Suppressor macrophage (primary cell): ENCODE results near the gene PDE6B.
A peak's percentile ranks its signal among the peaks of the same experiment; 100 is the strongest.

Experiments
- DNase-seq, 4 experiments: peaks; one replicate each; pipeline ENCODE4 v3.0.0-alpha.2; 2020 to 2022

The PDE6B gene

DNA sequence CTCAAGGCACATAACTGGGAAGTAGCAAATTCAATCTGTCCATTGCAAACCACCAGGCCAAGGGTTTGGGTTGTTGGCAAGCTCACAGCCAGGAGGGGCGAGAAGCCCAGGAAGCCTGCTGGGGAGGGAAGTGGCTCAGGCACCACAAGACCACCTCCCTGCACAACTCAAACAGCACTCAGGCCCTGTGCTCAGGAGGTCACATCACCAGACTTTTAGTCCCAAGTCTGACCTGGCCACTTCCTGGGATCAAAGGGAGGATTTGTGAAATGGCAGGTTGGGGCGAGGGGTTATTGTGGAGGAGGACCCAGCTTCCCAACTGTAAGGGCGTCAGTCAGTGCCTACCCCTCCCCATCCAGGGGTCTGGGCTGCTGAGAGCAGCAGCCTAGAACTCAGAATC lies 46.4 kb downstream of the PDE6B start:
- no peak for DNase-seq

DNA sequence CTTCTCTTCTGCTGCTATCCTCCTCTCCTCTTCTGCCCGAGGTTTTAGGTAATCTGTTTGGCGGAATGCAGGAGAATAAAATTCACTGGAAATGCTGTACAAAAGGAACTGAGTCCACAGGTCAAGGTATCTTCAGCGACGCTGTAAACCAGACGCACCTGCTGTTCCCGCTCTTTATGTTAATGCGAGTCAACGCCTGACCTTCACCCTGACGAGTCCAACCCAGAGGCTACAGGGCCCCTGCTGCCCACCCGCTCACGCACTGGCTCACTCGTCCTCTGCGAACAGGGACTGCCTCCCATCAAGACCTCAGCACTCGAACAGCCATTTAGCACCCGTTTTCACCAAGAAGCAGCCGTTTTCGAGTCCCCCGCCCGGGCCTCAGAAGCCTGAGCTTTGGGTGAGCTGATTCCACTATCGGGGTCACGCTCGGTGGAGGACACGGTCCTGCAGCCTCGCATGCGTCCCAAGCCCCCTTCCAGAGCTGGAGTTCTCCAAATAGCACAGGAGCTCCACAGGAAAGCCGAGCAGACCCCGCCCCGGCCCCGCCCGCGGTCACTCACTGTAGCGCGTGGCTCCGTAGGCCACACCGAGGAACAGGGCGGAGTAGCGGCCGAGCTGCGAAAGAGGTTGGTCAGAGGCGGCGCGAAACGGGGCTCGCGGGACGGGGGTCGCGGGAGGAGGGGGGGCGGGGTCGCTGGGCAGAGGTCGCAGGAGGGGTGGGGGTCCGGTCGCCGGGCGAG lies 48.1 kb downstream of the PDE6B start:
- peak; percentile 57 to 81 (median 66) for DNase-seq

- peak; percentile 98 to 99 (median 98) for DNase-seq
These were observed 49.0 kb downstream of the PDE6B start, which contains the start of the genes ATP5ME and MYL5 for GRCh38 chr4:674172-675035. ATP5ME (minus strand) TSS chr4:674276; CDS start chr4:674247, 29 bp downstream. MYL5 (plus strand) TSS chr4:674542; CDS start chr4:678027, 3,485 bp downstream.

- DNase-seq = peak in 1 of 4 experiments; percentile 41
These were observed 49.9 kb downstream of the PDE6B start for GRCh38 chr4:675036-675882.

- DNase-seq = no peak
These were observed 50.9 kb downstream of the PDE6B start for GRCh38 chr4:675980-676870.

DNA sequence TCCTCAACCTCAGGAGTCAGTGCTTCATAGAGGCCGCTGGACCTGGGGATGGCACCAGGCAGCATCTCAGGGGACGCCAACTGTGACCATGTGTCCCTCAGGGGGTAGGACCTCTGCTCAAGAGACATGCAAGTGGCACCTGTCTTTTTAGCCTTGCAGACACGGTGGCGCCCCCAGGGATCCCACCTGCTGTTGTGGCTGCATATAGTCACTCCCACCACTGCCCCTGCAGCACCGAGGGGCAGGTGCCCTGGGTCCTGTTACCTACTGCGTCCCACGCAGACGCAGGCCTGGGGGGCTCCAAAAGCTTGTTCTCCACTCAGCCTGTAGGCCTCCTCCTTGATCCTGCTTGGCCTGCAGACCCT lies 51.5 kb downstream of the PDE6B start:
- no peak for DNase-seq

GRCh38 chr4:677431-678293 lies 52.3 kb downstream of the PDE6B start:
- peak in 1 of 4 experiments; percentile 48 for DNase-seq

- DNase-seq = no peak
These were observed 53.1 kb downstream of the PDE6B start for GRCh38 chr4:678331-679103.

GRCh38 chr4:679104-679481 lies 53.7 kb downstream of the PDE6B start:
- DNase-seq = no peak

GRCh38 chr4:679629-680028 lies 54.3 kb downstream of the PDE6B start:
- no peak for DNase-seq

DNA sequence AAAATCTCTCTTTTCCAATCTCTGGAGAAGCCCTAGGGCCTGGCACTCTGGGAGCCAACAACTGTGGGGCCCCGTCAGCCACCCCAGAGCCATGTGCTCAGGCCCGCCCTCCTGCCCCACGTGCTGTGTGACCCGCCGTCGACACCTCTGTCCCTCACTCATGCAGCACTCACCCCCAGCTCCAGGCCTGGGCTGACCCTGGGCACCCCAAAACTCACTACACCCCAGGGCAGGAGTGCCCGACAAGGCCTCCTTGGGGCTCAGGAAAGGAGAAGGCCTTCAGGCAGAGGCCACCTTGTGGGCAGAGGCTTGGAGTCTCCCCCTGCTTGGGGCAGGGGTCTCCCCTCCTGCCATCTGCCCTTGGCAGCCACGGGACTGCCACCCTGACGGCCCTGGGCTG lies 54.7 kb downstream of the PDE6B start:
- DNase-seq = no peak

DNA sequence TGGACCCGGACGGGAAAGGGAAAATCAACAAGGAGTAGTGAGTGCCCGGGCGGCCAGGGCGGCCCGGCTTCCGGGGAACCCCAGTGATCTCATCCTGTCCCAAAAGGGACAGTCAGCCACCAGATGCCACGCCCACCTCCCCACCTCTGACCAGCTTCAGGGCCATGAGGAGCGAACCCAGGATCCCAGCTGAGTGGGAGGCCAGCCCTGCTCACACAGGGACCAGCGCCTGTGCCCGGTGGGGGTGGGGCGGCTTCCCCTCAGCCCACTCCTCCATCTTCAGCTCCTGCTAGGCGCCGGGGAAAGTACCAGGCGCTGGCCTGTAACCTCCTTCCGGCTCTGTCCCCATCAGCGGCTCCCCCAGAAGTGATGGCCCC lies 55.2 kb downstream of the PDE6B start:
- peak in 3 of 4 experiments; percentile 50 to 82 (median 50) for DNase-seq

DNA sequence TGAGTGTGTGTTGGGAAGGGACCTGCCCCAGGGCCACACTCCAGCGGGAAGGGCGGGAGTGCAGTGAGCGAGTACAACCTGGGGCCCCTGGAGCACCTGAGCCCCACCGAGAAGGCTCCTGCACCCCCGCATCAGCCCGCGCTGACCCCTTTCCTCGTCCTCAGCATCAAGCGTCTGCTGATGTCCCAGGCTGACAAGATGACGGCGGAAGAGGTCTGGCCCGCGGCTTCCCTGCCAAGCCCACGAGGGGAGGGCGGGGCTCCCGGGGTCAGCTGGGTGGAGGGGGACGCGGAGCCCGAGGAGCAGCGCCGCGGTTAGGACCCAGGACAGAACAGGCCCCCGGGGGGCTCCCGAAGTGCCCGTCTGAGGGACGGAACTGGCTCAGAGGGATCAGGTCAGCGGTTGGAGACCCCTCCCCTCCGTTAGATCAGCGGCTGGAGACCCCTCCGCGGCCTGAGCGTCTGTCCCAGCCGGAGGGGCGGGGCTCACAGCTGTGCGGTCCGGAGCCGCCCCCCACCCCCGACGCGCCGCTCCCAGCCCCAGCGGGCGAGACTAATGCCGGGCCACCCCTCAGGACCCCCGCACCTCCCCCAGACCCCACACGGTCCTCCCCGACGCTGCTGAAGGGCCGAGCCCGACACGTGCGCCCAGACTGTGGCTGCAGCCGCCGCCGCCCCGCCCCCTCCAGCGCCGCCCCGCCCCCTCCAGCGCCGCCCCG lies 55.7 kb downstream of the PDE6B start:
- DNase-seq = peak; percentile 57 to 78 (median 64)

DNA sequence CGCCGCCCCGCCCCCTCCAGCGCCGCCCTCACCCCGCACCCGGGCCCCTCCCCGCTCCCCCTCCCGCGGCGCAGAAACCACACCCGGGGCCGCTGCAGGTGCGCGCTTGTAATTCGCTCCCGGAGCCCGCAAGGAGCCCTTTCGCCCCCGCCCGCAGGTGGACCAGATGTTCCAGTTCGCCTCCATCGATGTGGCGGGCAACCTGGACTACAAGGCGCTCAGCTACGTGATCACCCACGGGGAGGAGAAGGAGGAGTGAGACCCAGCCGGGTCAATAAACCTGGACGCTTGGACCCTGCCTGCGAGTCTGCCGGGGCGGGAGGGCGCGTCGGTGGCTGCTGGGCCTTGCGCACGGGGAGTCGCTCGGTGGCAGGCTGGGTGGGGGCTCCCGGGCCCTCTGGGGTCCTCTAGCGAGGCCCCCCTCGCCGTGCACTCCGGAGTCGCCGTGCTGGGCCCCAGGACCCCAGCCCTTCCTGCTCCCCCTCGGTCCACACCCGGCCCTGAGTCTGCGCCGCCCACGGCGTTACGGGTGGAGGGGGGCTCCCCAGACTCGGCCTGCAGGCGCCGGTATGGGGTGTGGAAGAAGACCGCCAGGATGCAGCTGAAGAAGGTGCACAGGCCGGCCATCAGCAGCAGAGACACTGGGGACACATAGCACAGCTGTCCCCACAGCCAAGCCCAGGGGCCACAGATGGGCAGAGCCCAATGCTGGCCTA lies 56.5 kb downstream of the PDE6B start:
- DNase-seq = peak in 1 of 4 experiments; percentile 44

GRCh38 chr4:682490-683172 lies 57.3 kb downstream of the PDE6B start:
- no peak for DNase-seq

- DNase-seq = no peak
These were observed 58.0 kb downstream of the PDE6B start for GRCh38 chr4:683247-683897.

DNA sequence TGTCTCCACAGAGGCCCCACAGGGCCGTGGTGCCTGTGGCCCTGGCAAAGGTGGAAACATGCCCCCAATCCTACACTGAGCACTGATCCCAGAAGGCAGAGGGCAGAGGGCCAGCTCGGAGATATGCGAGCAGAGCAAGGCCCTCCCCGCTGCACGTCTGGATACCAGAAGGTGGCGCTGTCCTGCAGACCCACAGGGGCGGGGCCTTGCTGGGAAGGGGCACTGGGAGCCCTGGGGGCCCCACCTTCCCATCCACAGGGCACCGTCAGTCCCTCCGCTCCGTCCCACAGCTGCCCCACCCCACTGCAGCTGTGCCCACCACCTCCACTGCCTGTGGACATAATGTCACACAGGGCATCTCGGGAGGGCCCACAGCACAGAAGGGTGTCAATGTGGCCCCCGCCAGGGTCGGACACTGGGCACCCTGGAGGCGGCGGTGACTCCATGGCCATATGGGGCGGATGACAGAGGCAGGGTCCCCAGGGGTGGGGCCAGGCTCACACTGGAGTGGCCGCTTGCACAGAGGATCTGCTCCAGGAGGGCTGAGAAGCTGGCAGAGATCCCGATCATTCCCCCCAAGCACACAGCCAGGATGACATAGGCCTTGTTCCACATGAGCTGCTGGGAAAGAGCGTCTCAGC lies 58.7 kb downstream of the PDE6B start:
- DNase-seq = peak; percentile 62 to 83 (median 77)
